ENCODE results near the gene EEF1G. TPM values are rescaled to one million over a fixed set of nuclear protein-coding genes. Genes with fewer than 3 reads are reported as not detected.
A peak's percentile ranks its signal among the peaks of the same experiment; 100 is the strongest.

Gene EEF1G
- total and polyA plus RNA-seq, 2 of the 13 experiments (the other 11 are each of a cell fraction or from before 2014, with no cell fraction given) = 1,787 to 2,144 TPM

GRCh38 chr11:62546929-62547625 is 26.6 kb downstream of the EEF1G start (continued):
- TF ChIP-seq AKNA (CRISPR knock-in tag; IDR thresholded peaks at IDR 0.05; ENCODE audit: borderline replicate concordance) (no peak), ZNF335 (CRISPR knock-in tag; IDR thresholded peaks at IDR 0.05) (0 out of 2 replicates have a peak, but pooled peaks have one; percentile 6), SSRP1 (CRISPR knock-in tag; IDR thresholded peaks at IDR 0.05) (no peak), ZNF562 (CRISPR knock-in tag; IDR thresholded peaks at IDR 0.05; ENCODE audit: borderline replicate concordance) (no peak)

GRCh38 chr11:62546244-62546928 is 27.3 kb downstream of the EEF1G start, which contains the start of gene AHNAK:
AHNAK (minus strand) TSS chr11:62546806; CDS start chr11:62536098, 10,708 bp downstream.
- H2AFZ ChIP-seq (ENCODE audit: low read length) = no peak within 1 kb of the TSS
- FAIRE-seq = no peak
- no peak for TF ChIP-seq SAFB2 (CRISPR knock-in tag; IDR thresholded peaks at IDR 0.05; ENCODE audit: borderline replicate concordance, low read depth)
- no peak; the same call in none of the 2 replicates for TF ChIP-seq BCL3 (CRISPR knock-in tag; IDR thresholded peaks at IDR 0.05)
- no peak for TF ChIP-seq ZBTB39 (CRISPR knock-in tag; IDR thresholded peaks at IDR 0.05)
- TF ChIP-seq ZFP41 (CRISPR knock-in tag; IDR thresholded peaks at IDR 0.05; ENCODE audit: borderline replicate concordance) = no peak
- TF ChIP-seq SMAD3 (CRISPR knock-in tag; IDR thresholded peaks at IDR 0.05) = no peak
- no peak for TF ChIP-seq SRSF1 (optimal IDR thresholded peaks at IDR 0.05; ENCODE audit: low read depth, low read length)
- TF ChIP-seq ZNF776 (CRISPR knock-in tag; IDR thresholded peaks at IDR 0.05) = no peak; the same call in 1 of the 2 replicates
- no peak for TF ChIP-seq NFRKB (IDR thresholded peaks at IDR 0.05)

More at GRCh38 chr11:62546244-62546928, 27.3 kb downstream of the EEF1G start, which contains the start of gene AHNAK:
- TSS peak; percentile 47 for BruUV-seq (replicated peaks)
- Histone ChIP-seq H3K9me3 (ENCODE audit: low read length) (no peaks in the 10 kb centered on the region), H3K79me2 (ENCODE audit: insufficient read depth, low read length) (peaks cover 51% of the 10 kb centered on the region), H4K20me1 (ENCODE audit: insufficient read depth, low read length) (peaks cover 40% of the 10 kb centered on the region), H3K36me3 (replicated peaks in 1 of 2; ENCODE audit: control insufficient read depth in 1 of 2, insufficient read depth in 2 of 2, low read length in 2 of 2) (peaks cover 2 to 4% of the 10 kb centered on the region in 2 experiments; a peak in 3 of 5 replicates), H3K4me1 (ENCODE audit: insufficient read depth, low read length) (peaks cover 71% of the 10 kb centered on the region), H3K9ac (ENCODE audit: insufficient read depth, low read depth, low read length) (peak within 1 kb of the TSS; percentile 96), H3K4me3 (replicated peaks in 1 of 3; ENCODE audit: insufficient read depth in 1 of 3, low read depth in 2 of 3, low read length in 3 of 3) (peak within 1 kb of the TSS; percentile 79 to 93 (median 79)), H3K27me3 (ENCODE audit: control insufficient read depth in 1 of 2, insufficient read depth in 2 of 2, low read length in 2 of 2) (no peaks in the 10 kb centered on the region), H3K27ac (ENCODE audit: extremely low read length, insufficient read depth, low read length) (peak within 1 kb of the TSS; percentile 96), H3K4me2 (ENCODE audit: low read depth, low read length) (peak within 1 kb of the TSS; percentile 99)
- in situ Hi-C loops (cut with HindIII; ENCODE audit: extremely low pct_ligation_motif_present, low pct_unique_long_range_greater_than_20kb) = no loop called here
- ChIA-PET CTCF (ENCODE audit: low intra/inter-chr PET ratio, low total read pairs) (interaction anchor here (1.1 to 1.5 kb wide), 2 partner anchors 14 to 49 kb away, joined by 3 to 4 read pairs; no protein-coding TSS in a partner anchor), POLR2A (interaction anchor here (0.6 to 4.8 kb wide), 29 partner anchors 9 to 731 kb away, joined by 3 to 45 read pairs (median 5); partner anchors contain the start of genes C11orf98, CSKMT, EEF1G and HNRNPUL2)
- WGBS (ENCODE audit: low lambda C conversion rate) = 2% methylated on average over 23 of the region's 69 CpGs
- DNase-seq (ENCODE audit: low spot score) (no peak), ATAC-seq (peak; percentile 56)
- intact Hi-C loops (cut with micrococcal nuclease; ENCODE audit: unreplicated experiment) = loop anchor here (10.0 kb wide), 1 partner anchor 152 kb away; no protein-coding TSS in a partner anchor

Data from HepG2 (cell line).